Upper lobe of left lung (tissue), 4 donors: ENCODE results near the gene XPO6.

Experiments
- CTCF ChIP-seq, 6 experiments: fragments of 450-650 bp in 4 of 6; fragments of 200-600 bp in 2 of 6; sonication (generic) in 2 of 6; IDR thresholded peaks; one replicate each; pipeline ENCODE4 v1.5.1; 2016 to 2019; ENCODE audit warnings: antibody characterized with exemption in 6 of 6
- EP300 ChIP-seq, 4 donors: sonication (generic); formaldehyde crosslinking; IDR thresholded peaks; one replicate each; pipeline ENCODE4 v1.5.1; 2017; ENCODE audit warnings: antibody characterized with exemption in 4 of 4, control low read depth in 2 of 4

GRCh38 chr16:28179354-28179753 lies 32.4 kb downstream of the XPO6 start:
- TF ChIP-seq CTCF (IDR thresholded peaks at IDR 0.05) (no peak), EP300 (IDR thresholded peaks at IDR 0.05) (no peak)
